ENCODE measurements around the gene SNUPN.
"Not testable (repeated sequence)": the region's sequence is repeated elsewhere in the genome, so short reads cannot be mapped to it uniquely, and the experiment has no call there.

Gene SNUPN

DNA sequence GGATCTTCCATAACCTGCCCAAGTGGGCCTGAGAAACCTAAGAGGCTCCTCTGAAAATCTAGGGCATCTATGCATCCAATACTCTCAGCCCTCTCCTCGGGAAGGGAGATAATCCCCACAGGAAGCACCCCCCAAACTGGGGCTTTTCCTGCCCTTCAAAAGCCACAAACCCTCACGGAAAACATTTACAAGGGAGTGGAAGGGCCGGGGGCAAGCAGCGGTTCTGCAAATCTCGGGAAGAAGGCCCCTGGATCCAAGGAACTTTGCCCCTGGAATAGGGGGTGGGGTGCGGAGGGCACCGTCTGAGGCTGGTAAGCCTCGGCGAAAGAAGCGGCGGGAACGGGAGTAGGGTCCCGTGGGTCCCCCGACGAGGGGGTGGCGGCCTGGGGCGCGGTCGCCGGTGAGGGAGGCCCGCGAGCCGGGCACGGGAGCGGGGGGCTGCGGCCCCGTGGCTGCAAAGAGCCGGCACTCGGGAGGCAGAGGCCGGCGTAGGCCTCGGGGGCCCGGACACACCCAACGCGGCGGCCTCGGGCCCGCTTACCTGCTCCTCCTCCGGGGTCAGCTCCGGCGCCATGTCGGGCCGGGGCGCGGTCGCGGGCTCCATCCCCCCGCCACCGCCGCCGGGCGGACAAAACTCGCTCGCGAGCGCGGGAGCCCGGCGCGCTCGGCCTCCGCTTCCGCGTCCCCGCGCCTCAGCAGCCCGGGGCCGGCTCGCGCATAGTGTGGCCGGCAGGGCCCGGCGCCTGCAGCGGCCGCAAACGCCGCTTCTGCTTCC lies 47.2 kb downstream of the SNUPN start:
- peak; percentile 24 for DNase-seq

DNA sequence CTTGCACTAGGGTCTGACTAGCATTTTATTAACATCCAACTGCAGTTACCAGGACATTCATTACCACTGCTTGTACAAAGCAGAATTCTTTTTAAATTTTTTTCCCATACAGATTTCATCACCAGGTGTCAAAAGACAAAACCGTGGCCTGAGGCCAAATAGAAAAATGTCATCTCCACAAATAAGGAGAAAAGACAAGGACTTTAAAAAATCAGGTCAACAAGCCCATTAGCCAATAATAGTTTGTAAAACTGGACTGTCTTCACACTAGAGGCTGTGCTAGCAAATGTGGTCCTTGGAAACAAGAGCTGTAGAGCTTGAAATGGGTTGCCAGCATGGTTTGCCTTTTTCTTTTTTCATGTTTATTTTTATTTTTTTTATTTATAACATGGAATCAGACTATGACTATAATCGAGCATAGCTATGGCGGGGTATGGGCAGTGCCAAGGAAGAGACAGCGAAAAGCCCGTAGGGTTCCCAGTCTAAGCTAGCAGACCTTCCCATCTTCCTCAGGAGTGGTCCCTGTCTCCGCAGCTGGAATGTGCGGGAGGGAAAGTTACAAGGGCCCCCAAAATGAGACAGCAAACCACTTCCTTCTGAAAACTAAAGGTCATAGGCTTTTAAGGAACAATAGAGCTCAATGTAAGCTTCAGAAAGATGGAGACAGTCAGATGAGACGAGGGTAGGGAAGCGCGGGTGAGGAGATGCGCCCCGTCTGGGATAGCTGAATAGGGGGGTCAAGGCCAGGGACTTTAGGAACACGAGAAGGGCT lies 47.9 kb downstream of the SNUPN start:
- DNase-seq: no peak

DNA sequence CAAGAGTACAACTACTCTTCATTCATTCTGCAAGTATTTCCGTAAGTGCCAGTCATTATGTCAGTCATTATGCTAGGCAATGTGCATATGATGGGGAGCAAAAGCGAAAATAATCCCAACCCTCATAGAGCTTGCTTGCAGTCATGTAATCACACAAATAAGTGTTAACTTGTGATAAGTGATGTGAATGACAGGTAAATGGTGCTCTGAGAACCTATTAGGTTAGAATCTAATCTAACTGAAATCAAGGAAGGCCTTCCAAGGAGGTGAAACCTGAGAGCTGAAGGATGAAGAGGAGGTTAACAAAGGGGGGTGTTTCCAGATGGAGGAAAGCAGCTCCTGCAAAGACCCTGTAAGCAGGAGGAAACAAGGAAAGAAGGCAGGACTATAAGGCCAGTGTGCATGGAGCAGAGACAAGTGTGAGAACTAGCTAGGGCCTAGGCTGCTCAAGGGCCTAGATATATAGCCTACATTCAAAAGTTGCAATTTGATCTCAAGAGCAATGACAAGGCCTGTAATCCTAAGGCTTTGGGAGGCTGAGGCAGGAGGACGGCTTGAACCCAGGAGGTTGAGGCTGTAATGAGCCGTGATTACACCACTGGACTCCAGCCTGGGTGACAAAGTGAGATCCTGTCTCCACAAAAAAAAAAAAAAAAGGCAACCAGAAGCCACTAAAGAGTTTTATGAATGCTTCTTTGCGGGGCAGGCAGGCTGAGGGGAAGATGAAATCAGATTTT lies 51.7 kb downstream of the SNUPN start:
- DNase-seq: no peak

DNA sequence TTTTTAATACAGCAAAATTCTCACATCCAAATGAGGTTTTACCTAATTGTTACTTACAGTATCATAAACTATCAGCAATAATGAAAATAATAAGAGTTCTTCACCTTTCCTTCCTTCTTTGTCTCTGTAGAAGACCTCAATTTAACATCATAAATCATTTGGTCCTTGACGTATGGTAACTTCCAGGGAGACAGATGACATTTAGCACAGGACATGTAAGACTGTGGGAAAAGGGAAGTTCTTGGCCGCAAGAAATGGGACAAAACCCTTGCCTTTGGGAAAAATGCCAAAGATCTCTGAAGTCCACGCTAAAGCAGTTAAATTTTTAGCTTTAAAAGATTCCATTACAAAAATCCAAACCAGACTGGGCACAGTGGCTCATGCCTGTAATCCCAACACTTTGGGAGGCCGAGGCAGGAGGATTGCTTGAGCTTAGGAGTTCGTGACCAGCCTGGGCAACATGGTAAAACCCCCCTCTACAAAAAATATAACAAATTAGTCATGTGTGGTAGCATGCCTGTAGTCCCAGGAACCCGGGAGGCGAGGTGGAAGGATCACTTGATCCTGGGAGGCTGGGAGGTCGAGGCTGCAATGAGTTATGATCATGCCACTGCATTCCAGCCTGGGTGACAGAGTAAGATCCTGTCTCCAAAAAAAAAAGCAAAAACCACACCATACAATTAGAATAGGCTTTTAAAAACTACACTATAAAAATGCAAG lies 55.2 kb downstream of the SNUPN start:
- DNase-seq: no peak

DNA sequence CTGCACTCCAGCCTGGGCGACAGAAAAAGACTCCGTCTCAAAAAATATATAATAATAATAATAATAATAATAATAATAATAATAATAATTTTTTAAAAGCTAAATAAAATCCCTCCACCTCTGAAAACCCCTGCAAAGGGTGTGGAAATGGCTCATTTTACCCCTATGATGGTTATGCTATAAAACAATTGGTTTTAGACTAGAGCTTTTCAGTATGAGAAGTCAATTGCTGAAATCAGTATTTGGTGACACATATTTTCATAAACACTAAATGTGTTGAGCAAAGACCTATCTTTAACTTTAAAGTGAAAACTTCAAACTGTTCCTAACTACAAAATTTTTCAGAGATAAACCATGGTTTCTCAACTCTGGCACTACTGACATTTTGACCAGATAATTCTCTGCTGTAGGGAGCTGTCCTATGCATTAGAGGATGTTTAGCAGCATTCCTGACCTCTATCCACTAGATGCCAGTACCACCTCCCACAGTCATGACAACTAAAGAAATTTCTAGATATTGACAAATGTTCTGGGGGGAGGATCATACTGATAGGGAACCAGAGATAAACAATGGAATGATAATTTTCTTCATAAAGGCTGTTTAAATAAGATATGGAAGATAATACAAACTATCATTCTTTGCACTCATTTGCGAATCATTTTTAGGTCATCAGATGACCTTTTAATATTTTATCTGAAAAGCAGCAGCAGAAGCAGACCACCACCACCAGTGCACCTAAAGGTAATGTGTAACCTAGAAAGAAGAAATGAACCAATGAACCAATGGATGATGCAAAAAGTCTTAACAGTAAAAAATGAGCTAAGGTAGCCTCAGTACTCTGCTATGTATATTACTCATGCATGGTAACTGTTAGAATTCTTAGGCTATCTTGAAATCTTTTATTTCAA lies 60.2 kb downstream of the SNUPN start:
- DNase-seq: no peak

DNA sequence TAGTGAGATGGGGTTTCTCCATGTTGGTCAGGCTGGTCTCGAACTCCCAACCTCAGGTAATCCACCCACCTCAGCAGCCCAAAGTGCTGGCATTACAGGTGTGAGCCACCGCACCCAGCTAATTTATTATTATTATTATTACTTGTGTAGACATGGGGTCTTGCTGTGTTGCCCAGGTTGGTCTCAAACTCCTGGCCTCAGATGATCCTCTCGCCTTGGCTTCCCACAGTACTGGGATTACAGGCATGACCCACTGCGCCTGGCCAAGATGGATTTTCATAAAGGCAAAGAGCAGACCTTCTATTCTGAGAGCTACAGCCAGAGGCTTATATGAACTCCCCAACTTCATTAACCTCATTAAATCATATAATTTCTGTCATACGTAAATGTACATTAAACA lies 63.6 kb downstream of the SNUPN start:
- DNase-seq: no peak

DNA sequence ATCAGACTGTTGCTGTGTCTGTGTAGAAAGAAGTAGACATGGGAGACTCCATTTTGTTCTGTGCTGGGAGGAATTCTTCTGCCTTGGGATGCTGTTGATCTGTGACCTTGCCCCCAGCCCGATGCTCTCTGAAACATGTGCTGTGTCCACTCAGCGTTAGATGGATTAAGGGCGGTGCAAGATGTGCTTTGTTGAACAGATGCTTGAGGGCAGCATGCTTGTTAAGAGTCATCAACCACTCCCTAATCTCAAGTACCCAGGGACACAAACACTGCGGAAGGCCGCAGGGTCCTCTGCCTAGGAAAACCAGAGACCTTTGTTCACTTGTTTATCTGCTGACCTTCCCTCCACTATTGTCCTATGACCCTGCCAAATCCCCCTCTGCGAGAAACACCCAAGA lies 66.2 kb downstream of the SNUPN start:
- not testable (repeated sequence) for DNase-seq

DNA sequence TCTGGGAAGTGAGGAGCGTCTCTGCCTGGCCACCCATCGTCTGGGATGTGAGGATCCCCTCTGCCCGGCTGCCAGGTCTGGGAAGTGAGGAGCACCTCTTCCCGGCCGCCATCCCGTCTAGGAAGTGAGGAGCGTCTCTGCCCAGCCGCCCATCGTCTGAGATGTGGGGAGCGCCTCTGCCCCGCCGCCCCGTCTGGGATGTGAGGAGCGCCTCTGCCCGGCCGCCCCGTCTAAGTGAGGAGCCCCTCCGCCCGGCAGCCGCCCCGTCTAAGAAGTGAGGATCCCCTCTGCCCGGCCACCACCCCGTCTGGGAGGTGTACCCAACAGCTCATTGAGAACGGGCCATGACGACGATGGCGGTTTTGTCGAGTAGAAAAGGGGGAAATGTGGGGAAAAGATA lies 66.6 kb downstream of the SNUPN start:
- DNase-seq: not testable (repeated sequence)

DNA sequence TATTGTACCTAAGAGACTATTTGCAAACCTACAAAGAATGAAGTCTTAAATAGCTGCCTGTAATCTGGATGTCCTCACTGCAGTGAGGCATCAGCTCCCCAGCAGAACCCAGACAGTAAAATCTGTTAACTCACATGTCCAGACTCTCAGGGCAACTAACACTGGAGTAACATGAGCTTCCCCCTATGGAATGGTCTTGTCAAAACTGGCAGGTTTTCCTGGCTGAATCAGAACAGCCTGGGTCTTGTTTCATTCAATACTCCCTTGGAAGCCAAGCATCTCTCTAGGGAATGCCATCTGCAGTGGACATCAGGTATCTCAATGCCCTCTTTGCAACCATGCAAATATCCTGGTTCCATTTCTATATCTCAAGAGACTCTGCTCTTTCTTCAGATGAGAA lies 70.8 kb downstream of the SNUPN start:
- no peak for DNase-seq

DNA sequence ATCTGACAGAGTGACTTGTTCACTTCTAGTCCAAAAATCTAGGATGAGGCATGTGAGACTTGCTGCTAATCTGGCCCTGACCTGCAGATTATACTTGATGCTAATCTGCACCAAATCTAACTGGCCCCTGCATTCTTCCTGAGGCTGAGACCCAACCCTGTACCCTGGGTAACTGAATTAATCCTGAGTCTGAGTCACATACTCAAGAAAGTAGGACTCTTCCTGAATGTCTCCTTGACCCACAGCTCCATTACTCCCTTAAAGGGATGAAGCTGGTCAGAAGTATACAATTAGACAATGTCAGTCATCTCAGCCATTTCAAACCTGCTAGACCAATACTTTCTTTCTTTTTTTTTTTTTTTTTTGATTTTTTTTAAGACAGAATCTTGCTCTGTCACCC lies 71.9 kb downstream of the SNUPN start:
- no peak for DNase-seq

DNA sequence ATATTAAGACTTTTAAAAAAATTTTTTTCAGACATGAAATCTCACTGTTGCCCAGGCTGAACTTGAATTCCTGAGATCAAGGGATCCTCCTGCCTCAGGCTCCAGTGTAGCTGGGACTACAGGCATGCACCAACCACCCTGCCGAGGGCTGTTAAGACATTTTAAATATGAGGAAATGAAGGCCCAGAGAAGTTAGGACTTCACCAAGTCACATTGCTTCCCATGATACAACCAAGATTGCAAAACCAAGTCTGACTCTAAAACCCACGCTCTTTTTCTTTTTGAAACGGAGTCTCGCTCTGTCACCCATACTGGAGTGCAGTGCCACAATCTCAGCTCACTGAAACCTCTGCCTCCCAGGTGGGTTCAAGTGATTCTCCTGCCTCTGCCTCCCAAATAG lies 74.4 kb downstream of the SNUPN start:
- DNase-seq: no peak
